ENCODE data around the gene ZC3H14. TPM values are rescaled to one million over a fixed set of nuclear protein-coding genes. Genes with fewer than 3 reads are reported as not detected.

ZC3H14 gene
- total and polyA plus RNA-seq, 7 donors, result 23.4 to 89.5 (median 80.4) TPM

DNA sequence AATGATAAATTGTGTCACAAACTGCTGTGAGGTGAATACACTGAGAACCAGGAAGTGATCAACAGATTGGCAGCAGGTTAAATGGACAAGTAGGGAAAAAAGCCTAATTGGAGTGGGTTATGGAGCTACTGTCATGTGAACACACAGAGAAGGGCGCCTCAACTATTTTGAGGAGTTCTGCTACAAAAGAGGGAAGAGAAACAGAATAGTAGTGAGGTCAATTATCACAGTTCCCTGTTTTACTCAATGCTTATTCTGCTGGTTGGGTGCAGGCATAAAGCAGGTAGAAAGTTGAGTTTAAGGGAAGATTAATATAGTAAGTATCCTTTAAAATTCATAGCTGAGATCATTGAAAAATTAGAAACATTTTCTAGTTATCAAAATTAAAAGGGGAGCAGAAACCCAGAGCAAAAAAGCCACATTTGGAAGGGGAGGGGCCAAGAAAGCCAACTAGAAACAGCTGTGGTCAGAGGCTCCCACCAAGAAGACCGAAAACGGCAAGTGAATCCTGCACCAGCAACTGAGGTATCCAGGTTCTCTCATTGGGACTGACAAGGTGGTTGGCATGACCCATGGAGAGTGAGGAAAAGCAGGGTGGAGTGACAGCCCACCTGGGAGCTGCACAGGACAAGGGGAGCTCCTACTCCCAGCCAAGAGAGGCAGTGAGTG is 105.7 kb downstream of the ZC3H14 start:
- Histone ChIP-seq H3K4me3 (no peak overlapping the region), H3K4me1 (peaks cover 0 to 6% (median 4%) of the 10 kb centered on the region in 4 donors), H3K27me3 (no peaks in the 10 kb centered on the region), H3K27ac (no peak overlapping the region), H3K36me3 (no peaks in the 10 kb centered on the region), H3K9me3 (no peaks in the 10 kb centered on the region)
- DNase-seq, result no peak
- WGBS, 2 donors, result 80 to 92% methylated on average over 3 of the region's 3 CpGs
- intact Hi-C loops (cut with DNase I), result loop anchor here (5.0 kb wide), 1 partner anchor 124 kb away; the partner anchor contains the start of gene EML5
- TF ChIP-seq EP300 (IDR thresholded peaks at IDR 0.05) (no peak), POLR2AphosphoS5 (IDR thresholded peaks at IDR 0.05) (no peak)
- TF ChIP-seq, protein P1, sequence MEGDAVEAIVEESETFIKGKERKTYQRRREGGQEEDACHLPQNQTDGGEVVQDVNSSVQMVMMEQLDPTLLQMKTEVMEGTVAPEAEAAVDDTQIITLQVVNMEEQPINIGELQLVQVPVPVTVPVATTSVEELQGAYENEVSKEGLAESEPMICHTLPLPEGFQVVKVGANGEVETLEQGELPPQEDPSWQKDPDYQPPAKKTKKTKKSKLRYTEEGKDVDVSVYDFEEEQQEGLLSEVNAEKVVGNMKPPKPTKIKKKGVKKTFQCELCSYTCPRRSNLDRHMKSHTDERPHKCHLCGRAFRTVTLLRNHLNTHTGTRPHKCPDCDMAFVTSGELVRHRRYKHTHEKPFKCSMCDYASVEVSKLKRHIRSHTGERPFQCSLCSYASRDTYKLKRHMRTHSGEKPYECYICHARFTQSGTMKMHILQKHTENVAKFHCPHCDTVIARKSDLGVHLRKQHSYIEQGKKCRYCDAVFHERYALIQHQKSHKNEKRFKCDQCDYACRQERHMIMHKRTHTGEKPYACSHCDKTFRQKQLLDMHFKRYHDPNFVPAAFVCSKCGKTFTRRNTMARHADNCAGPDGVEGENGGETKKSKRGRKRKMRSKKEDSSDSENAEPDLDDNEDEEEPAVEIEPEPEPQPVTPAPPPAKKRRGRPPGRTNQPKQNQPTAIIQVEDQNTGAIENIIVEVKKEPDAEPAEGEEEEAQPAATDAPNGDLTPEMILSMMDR (IDR thresholded peaks at IDR 0.05), result no peak

DNA sequence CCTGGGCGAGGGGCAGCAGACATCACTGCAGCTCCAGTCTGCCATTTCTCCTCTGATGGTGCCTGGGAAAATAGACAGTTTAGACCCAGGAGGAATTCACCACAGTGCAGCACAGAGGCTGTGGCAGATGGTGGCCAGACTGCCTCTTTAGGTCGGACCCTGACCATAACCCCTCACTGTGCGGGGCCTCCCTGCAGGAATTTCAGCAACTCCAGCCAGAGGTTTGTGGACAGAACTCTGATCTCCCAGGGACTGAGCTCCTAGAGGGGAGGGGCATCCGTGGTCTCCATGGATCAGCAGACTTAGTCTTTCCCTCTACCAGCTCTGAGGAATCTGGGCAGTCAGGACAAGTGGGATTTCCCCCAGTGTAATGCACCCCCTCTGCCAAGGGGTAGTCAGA is 106.5 kb downstream of the ZC3H14 start:
- Histone ChIP-seq H3K9me3 (no peaks in the 10 kb centered on the region), H3K4me1 (peaks cover 0 to 6% (median 4%) of the 10 kb centered on the region in 4 donors), H3K4me3 (no peak overlapping the region), H3K36me3 (no peaks in the 10 kb centered on the region), H3K27me3 (no peaks in the 10 kb centered on the region), H3K27ac (no peak overlapping the region)
- no peak for DNase-seq
- TF ChIP-seq POLR2A (IDR thresholded peaks at IDR 0.05) (no peak), EP300 (IDR thresholded peaks at IDR 0.05) (no peak), POLR2AphosphoS5 (IDR thresholded peaks at IDR 0.05) (no peak)
- TF ChIP-seq, protein P1 (IDR thresholded peaks at IDR 0.05), result no peak
- 80 to 92% methylated on average over 4 of the region's 4 CpGs for WGBS, 2 donors
- intact Hi-C loops (cut with DNase I), result loop anchor here (5.0 kb wide), 1 partner anchor 123 kb away; the partner anchor contains the start of gene EML5

Small RNA genes within 50 kb of the gene (small RNA-seq; reads per million reads assigned to genes)
- 0 reads per million in 3 donors for gene RNU4-22P

Other genes with a start within 250 kb of the ZC3H14 start
- gene KCNK10, start 239.8 kb upstream of the ZC3H14 start, total RNA-seq, result under 1 TPM in 3 of 4 donors, not detected in 1; 0.14 to 0.36 (median 0.33) TPM
- under 1 TPM; under 0.01 to 0.60 (median 0.23) TPM for gene KCNK10, start 239.8 kb upstream of the ZC3H14 start, polyA plus RNA-seq
- 10 to 100 TPM; 15.5 to 38.8 (median 35.1) TPM for gene SPATA7, start 177.4 kb upstream of the ZC3H14 start, total RNA-seq
- 1 to 10 TPM; 3.6 to 6.0 (median 4.2) TPM for gene SPATA7, start 177.4 kb upstream of the ZC3H14 start, polyA plus RNA-seq
- gene PTPN21, start 8.0 kb upstream of the ZC3H14 start, total RNA-seq, result 10 to 100 TPM; 13.7 to 29.1 (median 17.5) TPM
- 10 to 100 TPM in 1 of 3 donors, 1 to 10 TPM in 2; 7.3 to 12.6 (median 9.5) TPM for gene PTPN21, start 8.0 kb upstream of the ZC3H14 start, polyA plus RNA-seq
- gene EML5, start 229.9 kb downstream of the ZC3H14 start, total RNA-seq, result 1 to 10 TPM; 2.5 to 6.1 (median 4.1) TPM
- under 1 TPM; under 0.01 to 0.69 (median 0.23) TPM for gene EML5, start 229.9 kb downstream of the ZC3H14 start, polyA plus RNA-seq

Measured in sigmoid colon (tissue), 7 donors.